GM18870 (cell line): ENCODE measurements around the gene MITF.

Experiments used
- ATAC-seq: cut with Tn5 transposase; IDR thresholded peaks from one replicate; pipeline ENCODE4 v1.9.1; 2021; ENCODE audit warnings: moderate library complexity; ENCODE audit not compliant: unreplicated experiment

The MITF gene

DNA sequence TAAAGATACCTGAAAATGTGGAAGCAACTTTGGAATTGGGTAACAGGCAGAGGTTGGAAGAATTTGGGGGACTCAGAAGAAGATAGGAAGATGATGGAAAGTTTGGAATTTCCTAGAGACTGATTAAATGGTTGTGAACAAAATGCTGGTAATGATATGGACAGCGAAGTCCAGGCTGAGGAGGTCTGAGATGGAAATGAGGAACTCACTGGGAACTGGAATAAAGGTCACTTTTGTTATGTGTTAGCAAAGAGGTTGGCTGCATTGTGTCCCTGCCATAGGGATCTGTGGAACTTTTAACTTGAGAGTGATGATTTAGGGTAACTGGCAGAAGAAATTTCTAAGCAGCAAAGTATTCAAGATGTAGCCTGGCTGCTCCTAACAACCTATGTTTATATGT, 13.0 kb downstream of the MITF start:
- ATAC-seq = no peak

DNA sequence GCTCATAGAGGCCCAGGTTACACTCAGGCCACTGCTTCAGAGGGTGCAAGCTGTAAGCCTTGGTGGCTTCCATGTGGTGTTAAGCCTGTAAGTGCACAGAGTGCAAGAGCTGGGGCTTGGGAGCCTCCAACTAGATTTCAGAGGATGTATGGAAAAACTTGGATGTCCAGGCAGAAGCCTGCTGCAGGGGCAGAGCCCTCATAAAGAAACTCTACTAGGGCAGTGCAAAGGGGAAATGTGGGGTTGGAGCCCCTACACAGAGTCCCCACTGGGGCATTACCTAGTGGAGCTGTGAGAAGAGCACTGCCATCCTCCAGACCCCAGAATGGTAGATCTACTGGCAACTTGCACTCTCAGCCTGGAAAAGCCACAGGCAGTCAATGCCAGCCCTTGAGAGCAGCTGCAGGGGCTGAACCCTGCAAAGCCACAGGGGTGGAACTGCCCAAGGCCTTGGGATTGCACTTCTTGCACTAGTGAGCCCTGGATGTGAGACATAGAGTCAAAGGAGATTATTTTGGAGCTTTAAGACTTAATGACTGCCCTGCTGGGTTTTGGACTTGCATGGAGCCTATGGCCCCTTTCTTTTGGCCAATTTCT, 14.0 kb downstream of the MITF start:
- ATAC-seq = no peak

DNA sequence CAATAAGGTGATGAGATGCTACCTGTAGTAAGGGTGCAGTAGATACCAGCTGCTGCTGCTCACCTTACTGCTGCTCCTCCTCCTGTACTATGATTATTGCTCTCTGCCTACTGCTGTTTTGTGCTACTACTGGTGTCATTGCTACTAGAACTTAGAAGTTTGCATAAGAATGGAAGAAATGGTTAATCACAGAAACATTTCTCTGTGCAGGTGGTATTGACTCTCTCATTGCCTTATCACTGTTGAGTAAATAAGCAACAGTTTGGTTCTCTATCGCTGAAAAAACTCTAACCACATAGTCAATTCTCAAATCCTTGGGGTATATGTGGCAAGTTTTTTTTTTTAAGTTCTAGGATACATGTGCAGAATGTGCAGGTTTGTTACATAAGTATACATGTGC, 16.5 kb downstream of the MITF start:
- no peak for ATAC-seq

DNA sequence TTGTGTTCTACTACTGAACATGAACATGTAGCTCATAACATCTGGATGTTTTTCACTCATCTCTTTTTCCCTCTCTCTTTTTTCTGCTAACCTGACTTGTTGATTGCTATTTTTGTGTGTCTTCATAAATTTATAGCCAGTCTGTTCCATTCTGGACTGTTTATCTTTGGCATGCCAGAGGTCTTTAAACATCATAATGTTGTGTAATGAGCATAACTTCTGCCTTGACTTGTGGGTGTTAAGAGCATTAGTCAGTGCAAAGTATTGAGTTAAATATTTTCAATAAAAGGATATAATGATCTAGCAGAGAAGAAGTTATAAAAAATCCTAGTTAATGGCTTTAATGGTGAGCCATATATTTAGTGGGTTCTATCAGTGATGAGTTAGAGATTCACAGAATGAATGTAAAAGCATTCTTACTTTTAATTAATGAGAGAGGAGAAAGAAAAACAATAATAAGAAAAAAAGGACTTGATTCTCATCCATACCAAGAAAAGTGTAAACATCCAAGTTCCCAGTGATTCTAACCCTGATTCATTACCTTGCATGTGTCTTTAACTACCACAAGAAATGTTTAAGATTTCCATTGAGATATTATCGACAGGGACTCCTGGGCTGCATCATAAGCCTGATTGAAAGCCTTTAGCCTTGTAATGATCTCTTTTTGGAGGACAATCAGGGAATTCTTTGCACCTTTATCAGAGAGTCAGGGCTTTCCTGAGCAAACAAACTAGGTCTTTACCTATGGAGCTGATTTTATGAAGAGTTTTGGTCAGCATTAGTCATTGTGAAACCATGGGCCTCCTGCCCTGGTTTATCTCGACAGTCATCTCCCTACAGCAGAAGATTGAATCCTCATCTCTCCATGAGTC, 22.9 kb downstream of the MITF start:
- ATAC-seq = peak; percentile 81

DNA sequence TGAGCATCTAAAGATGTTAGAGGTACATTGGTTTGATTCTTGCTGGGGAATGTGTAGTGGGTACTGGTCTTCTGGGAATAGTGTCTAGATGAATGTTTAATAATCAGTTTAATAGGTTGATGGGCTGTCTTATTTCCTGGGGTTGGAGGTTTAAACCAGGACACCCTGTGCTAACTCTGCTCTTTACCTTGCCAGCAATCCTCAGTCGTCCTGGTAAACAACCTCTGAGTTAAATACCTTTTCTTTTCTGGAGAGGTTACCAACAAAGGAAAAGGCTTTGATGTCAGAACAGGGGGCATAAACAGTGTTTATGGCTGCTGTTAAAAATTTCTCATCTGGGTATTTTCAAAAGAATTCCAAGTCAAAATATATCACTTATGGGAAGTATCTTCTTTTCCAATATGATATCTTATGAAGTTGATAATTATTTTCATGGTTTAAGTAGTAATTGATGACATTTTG, 23.5 kb downstream of the MITF start:
- peak; percentile 18 for ATAC-seq

DNA sequence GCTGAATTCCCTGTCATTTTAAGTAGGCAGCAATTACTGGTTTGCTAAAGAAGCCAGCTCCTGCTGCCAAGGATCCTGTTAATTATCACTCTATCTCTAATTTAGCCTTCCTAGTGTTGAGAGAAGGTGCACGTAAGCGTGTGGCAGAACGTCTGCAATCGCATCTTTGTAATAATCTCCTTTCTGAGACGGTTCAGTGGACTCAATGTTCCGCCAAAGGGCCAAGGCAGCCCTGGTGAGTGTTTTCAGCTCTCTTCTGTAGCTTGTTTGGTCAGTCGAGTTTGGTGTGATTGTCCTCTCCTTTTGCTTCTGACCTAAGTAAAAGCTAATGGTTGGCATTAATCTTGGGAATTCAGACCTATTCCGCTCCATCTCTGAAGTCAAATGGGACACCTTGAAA, 24.2 kb downstream of the MITF start:
- no peak for ATAC-seq

DNA sequence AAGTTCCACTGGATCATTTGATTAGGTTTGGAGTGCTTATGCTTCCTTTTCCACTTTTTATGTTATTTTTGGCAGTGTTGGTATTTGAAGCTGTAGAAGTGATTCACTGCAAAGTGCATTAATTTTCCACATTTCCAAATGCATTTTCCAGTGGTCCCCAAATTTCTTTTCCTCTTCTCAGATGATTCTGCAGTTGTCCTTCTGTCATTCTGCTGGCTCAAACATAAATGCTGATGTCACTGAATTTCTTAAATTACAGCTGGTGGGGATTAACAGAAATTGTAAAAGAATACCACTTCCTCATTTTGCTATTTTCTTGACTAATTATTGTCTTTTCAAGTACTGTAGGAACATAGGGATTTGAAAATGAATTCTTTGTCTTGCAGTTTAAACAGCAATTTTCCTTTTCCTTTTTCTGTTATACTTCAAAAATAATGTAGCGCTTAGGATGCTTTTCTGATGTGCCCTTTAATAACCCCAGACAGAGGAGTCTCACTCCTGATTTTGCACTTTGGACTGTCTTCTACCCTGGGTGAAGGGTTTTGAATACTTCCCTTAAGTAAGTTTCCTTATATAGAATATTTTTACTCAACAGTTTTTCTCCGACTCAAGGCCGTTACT, 25.0 kb downstream of the MITF start:
- ATAC-seq = peak; percentile 76

DNA sequence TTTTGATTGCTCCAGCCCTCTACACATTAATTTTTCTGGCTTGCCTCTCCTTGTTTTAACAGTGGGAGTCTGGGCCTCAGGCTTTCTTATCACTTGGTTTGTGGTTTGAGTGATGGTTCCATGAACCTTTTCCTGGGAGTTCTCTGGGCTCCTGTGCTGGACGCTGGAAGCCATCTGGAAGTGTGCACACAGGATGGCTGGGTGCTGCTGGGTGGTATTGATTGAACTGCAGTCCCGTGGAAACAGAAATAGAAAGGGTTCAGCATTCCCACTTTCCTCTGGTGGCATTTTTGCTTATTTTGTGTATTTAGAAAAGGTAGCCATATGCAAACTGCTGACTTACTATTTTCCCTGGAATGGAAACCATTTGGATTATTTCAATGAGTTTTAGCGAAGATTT, 25.6 kb downstream of the MITF start:
- no peak for ATAC-seq

DNA sequence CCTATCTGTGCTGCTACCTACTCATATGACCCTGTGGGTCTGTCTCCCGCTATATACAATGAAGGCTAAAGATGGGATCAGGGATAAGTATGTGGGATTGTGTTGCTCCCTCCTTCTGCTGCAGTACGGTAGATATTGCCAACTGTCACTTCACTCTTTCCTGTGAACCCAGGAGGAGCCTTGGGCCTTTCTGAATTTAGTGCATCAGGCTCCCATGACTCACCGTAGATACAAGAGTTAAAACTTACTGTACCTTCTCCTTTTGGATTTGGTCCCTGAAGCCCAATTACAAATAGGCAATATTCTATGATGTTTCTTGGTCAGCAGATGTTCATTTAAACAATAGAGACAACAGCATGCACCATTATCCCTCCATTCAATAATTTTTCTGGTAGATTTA, 27.4 kb downstream of the MITF start:
- no peak for ATAC-seq

DNA sequence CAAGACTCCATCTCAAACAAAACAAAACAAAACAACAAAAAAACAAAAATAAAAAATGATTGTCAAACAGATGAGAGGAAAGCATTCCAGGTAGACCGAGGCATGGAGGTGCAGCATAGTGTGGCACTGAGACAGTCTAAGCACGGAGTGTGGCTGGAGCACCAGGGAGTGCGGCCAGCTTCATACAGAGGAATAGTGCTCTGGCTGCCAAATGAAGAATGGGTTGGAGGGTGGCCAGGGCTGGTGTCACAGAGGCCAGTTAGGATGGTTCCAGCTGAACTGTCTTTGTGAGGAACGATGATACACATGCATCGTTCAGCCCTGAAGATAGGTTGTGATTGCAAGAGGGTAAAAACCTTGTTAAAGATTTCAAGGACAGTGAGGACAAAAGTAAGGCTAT, 28.3 kb downstream of the MITF start:
- no peak for ATAC-seq

DNA sequence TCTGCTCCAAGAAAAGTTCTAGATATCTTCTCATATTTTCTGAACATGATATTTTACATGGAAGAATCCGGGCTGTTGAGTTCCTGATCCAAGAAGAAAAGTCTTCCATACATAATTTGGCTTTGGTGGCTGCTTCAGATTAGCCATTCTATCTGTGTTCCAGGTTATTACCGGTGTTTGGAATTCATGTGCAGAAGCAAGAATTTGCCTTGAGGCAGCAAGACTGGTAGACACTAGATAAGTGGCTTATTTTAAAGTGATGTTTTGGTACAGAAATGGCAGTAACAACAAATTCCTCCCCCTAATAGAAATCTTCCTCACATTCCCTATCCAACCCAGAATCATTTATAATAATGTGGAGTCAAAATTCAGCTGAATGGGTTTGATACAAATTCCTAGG, 29.2 kb downstream of the MITF start:
- no peak for ATAC-seq

DNA sequence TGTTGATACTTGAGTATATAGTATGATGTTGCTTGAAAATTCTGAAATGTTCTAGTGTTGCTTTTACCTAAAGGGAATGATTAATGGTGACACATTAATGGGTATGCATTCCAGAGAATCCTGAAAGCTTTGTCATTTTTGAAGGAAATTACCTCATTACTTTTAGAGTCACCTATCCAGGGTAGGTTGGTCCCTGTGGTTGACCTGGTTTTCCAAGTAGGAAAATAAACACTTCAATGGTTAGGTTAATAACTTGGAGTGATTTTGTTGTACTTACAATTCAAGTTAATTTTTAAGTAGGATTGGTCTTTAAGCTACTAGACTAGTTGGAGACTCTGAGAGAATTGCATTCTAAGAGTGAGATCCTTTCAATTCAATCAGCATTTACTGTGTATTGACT, 31.0 kb downstream of the MITF start:
- no peak for ATAC-seq

DNA sequence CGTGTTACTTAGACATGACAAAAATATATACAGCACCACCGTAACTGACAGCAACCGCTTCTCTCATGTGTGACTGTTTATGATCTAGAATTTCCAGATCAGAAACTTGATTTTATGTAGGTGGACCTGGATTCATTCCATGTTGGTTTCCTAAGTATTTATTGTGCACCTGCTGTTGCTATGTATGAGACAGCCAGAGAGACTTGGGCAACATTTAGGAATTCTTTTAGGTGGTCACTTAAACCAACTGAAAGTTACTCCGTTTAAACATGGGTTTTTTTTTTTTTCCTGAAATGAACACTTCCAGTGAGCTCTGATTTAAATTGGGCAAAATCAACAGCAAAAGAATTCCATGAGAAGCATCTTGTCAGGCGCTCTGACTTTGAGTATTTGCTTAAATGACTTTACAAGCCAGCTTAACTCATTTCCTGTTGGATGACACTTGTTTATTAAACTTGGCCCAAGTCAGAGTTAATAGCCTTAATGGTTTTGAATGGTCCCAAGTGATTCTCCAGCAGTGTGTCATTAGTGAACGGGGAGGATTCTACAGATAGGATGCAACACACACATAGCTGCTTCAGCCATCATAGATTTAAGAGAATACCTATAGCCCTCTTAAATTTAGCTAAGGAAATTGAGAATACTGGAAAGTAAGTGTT, 31.8 kb downstream of the MITF start:
- ATAC-seq = no peak

DNA sequence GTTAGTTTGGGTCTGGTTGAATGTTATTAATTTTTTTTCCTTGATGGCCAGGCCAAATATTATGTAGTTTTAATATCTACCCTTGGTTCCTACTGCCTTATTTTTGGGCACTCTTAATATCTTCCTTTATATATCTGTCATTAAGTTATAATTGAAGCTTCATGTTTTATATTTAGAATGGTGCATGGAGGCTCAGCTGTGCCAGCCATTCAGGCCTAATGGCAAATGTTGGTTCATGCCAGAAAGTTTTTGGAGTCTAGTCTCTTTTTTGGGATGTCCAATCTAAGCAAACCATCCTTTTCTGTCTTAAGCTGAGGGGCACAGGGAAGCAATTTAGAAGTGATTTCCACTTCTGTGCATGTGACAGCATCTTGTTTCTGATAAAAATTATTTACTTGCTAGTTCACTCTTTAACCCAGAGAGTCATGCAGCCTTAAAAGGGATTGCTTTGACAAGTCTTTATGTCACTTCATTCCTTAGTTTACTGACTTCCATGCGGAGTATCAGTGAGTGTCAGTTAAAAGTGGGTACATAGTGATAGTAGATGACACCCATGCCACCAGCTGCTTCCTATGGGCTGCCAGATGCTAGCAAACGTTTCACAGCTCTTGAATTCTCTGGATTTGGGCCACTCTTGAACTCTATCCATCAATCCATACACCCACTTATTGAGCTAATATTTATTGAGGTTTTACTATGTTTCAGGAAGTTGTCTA, 33.0 kb downstream of the MITF start:
- ATAC-seq = no peak

DNA sequence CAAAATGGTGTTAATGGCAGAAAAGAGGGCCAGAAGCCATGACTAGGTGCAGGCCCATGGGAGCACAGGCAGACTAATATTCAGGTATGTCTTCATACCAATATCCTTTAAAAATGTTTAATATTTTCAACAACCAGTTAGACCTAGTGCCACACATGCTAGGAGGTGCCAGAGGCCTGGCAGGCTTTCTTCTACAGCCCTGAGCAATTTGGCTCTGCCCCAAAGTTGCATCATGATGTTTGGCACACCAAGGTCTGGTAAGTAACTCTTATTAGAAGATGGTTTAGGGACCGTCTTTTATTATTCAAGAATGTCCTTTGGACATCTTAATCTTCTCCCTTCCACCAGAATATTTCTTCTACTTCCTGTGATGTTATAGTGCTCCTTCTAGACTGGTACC, 34.8 kb downstream of the MITF start:
- ATAC-seq = no peak

DNA sequence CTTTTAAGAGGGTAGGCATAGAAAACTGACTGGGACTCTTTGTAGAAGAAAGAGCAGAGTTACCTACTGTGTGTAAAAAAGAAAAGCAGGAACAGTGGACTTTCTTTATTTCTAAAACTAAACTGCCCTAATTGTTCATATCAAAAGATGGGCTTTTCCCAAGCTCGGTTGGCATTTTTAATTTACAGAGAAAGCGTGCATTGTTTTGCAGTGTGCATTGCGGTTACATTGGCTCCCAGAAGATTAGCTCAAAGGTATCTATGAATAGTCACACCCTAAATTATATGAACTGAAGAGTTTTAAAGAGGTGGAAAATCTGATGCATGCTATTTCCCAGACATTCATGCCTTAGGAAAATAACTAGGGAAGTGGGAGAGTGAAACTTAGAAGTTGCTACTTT, 36.5 kb downstream of the MITF start:
- no peak for ATAC-seq

DNA sequence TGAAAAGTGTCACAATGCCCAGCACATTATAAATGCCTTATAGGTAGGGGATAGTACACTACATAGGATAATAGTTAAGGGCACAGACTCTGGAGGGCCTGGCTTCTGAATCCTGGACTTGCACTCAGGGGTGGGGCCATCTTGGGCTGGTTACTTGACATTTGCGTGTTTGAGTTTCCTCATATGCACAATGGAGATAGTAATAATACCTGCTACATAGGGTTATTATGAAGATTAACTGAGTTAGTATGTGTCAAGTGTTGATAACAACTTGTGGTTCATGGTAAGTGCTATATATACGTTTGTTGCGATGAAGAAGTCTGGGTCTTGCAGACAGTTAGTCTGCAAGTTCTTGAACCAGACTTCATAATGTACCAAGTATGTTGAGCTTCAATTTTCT, 37.0 kb downstream of the MITF start:
- ATAC-seq = no peak

DNA sequence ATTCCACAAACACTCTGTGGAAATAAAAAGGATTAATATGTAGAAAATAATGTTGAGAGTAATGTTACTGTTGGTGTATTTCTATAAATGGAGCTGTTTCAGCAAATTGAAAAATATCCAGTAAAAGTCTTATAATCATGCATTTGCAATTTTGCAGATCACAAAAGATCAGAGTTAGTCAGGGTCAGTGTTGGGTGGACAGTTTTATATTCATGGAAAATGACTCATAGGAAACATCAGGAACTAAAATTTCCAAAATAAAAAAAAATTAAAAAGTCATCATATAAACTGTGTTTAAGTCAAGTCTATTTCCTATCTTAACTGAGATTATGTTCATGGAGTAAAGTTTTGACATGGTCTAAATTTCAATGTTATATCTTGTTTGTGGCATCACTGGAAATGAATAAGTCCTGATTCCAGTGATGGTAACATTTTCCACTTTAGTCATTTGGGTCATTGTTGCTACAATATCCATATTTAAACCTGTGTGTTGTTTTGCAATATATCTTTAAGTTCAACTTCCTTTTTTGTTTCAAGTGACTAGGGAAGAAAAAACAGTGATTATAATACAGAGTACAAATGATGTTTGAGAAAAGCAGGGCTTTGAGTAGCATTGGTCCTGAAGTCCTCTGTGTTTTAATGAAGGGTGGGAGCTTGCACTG, 37.8 kb downstream of the MITF start:
- ATAC-seq = no peak

DNA sequence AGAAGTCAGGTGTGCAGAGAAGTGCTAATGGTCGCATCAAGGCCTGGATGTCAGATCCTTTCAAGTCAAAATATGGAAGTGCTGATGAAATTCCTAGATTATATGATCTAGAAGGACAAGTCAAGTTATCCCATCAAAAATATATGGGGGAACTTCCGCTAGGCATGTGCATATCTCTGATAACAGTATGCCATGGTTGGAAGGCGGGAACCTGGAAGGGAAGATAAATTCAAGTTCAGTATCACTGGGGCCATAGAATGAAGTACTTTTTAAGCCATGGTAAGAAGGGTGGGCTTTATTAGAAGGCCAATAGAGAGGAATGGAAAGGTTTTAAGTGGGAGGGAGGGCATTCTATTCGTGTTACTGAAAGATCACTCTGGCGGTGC, 38.3 kb downstream of the MITF start:
- no peak for ATAC-seq

DNA sequence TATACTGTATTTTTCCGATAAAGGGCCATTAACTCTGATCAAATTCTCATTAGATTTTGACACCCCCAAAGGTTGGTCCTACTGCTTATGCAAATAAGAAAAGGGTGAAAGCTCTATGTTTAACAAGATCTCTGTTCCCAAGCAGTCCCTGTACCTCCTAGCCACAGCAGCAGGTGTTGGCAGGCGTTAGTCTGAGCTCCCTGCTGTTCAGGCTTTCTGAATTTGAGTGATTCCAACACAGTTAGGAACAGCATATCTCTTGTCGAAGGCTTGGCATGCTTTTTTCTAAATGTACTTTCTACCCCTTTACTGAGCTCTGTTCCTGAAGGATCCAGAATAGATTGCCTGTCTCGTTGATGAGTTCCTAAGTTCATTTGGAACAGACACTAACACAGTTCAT, 42.3 kb downstream of the MITF start:
- ATAC-seq = no peak
